DND-41 (cell line): ENCODE results near the gene HERC3.

ENCODE experiments used
- EZH2 ChIP-seq: IDR thresholded peaks from 3 replicates; pipeline ENCODE4 v1.6.1; 2012; ENCODE audit warnings: borderline replicate concordance, low read depth, mild to moderate bottlenecking, moderate library complexity, low read length, inconsistent platforms; ENCODE audit not compliant: severe bottlenecking
- TF ChIP-seq, protein P1 (sequence below): IDR thresholded peaks from 2 replicates; pipeline ENCODE4 v1.5.1; 2012; ENCODE audit warnings: borderline replicate concordance, low read length, moderate library complexity, mild to moderate bottlenecking; ENCODE audit not compliant: poor library complexity, severe bottlenecking; ENCODE audit errors: extremely low read depth

DNA sequence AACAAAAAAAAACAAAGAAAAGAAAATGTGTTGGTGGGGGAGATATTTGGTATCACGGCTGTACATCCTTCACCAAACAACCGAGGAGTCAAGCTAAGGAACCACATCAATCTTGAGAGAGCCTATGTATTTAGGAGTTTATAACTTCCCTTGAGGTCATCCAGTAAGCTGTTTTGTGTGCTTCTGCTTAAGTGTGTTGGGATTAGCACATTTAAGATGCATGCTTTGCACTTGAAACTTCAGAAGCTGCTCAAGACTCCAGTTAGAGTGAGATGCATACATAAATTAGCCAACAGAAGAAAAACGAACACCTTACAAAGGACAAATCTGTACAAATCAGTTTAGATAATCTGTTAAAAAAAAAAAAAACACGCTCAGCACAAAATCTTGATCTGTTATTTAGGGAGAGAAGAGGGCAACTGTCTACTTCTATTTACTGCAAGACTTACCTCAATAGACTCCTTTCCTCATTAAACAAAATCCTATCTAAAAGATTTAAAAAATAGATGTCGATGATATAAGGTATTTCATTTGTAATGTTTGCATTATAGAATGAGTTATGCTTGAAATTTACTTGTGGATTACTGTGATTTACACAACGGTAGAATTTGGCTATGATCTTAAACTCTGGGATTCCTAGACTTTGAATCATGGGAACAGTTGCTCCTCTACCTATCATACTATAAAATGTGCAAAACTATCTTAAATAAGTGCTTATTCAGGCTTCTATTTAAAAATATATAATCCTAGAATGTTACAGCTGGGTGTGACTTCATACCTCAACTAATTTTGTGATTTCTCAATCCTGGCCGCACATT lies 159.2 kb downstream of the HERC3 start:
- TF ChIP-seq, protein P1, sequence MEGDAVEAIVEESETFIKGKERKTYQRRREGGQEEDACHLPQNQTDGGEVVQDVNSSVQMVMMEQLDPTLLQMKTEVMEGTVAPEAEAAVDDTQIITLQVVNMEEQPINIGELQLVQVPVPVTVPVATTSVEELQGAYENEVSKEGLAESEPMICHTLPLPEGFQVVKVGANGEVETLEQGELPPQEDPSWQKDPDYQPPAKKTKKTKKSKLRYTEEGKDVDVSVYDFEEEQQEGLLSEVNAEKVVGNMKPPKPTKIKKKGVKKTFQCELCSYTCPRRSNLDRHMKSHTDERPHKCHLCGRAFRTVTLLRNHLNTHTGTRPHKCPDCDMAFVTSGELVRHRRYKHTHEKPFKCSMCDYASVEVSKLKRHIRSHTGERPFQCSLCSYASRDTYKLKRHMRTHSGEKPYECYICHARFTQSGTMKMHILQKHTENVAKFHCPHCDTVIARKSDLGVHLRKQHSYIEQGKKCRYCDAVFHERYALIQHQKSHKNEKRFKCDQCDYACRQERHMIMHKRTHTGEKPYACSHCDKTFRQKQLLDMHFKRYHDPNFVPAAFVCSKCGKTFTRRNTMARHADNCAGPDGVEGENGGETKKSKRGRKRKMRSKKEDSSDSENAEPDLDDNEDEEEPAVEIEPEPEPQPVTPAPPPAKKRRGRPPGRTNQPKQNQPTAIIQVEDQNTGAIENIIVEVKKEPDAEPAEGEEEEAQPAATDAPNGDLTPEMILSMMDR, result no peak
- no peak for TF ChIP-seq EZH2
